Activated CD8-positive, alpha-beta memory T cell treated with anti-CD3 and anti-CD28 coated beads, Interleukin-2, amount 10 ng/mL, durations not matched to agents 7 days and 5 days (primary cell): ENCODE data around the gene CGRRF1. TPM values are rescaled to one million over a fixed set of nuclear protein-coding genes. Genes with fewer than 3 reads are reported as not detected.

Source experiments
- ATAC-seq: fragments of 150-1000 bp; cut with Tn5 transposase; one replicate; pipeline ENCODE4 v1.10.0; 2021; ENCODE audit warnings: moderate library complexity
- CTCF ChIA-PET: fragments of 350-600 bp; sonication (Branson Sonifier 250); formaldehyde crosslinking; loops from one replicate; lab custom pipeline; 2021; ENCODE audit warnings: antibody characterized with exemption; lab: Charles Lee
- DNase-seq: peaks from one replicate; pipeline ENCODE4 v3.0.0-alpha.2; 2020
- H3K27ac Mint-ChIP-seq: one replicate; pipeline ENCODE4 v1.8.0; 2021; ENCODE audit warnings: mild to moderate bottlenecking, mixed read lengths
- H3K27me3 Mint-ChIP-seq: one replicate; pipeline ENCODE4 v1.8.0; 2021; ENCODE audit warnings: mixed read lengths
- H3K36me3 Mint-ChIP-seq: one replicate; pipeline ENCODE4 v1.8.0; 2021; ENCODE audit warnings: mild to moderate bottlenecking, mixed read lengths
- H3K4me1 Mint-ChIP-seq: one replicate; pipeline ENCODE4 v1.8.0; 2021; ENCODE audit warnings: mixed read lengths
- H3K4me3 Mint-ChIP-seq: one replicate; pipeline ENCODE4 v1.8.0; 2021; ENCODE audit warnings: mild to moderate bottlenecking, moderate library complexity, mixed read lengths
- H3K9me3 Mint-ChIP-seq: one replicate; pipeline ENCODE4 v1.8.0; 2022; ENCODE audit warnings: low read depth, mixed read lengths
- total RNA-seq, 2 experiments: library from RNA; stranded (reverse); gene quantifications; one replicate each; pipeline ENCODE4 v1.2.3, GENCODE V29; 2021

The CGRRF1 gene
- total RNA-seq, 2 experiments from 2014 or later: 10.0 to 10.7 TPM

- Mint-ChIP-seq H3K27me3 (peaks cover 22% of the 10 kb centered on the region), H3K9me3 (peaks cover 2% of the 10 kb centered on the region), H3K27ac (no peak overlapping the region), H3K4me1 (peaks cover 5% of the 10 kb centered on the region), H3K36me3 (peaks cover 11% of the 10 kb centered on the region), H3K4me3 (no peak overlapping the region)
- DNase-seq (peak; percentile 54), ATAC-seq (peak; percentile 53)
- CTCF ChIA-PET: interaction anchor here (0.7 kb wide), 1 partner anchor 196 kb away, joined by 4 read pairs; no protein-coding TSS in a partner anchor
These were observed 67.8 kb downstream of the CGRRF1 start for GRCh38 chr14:54577494-54577893.

- H3K4me1 Mint-ChIP-seq: peaks cover 5% of the 10 kb centered on the region
- peaks cover 2% of the 10 kb centered on the region for H3K9me3 Mint-ChIP-seq
- H3K4me3 Mint-ChIP-seq: no peak overlapping the region
- peaks cover 22% of the 10 kb centered on the region for H3K27me3 Mint-ChIP-seq
- no peak for DNase-seq
- no peak for ATAC-seq
- no peak overlapping the region for H3K27ac Mint-ChIP-seq
- CTCF ChIA-PET: interaction anchor here (0.7 kb wide), 1 partner anchor 196 kb away, joined by 4 read pairs; no protein-coding TSS in a partner anchor
- peaks cover 8% of the 10 kb centered on the region for H3K36me3 Mint-ChIP-seq
These were observed 68.3 kb downstream of the CGRRF1 start for GRCh38 chr14:54577977-54578376.

GRCh38 chr14:54579621-54580020 is 69.9 kb downstream of the CGRRF1 start:
- peaks cover 5% of the 10 kb centered on the region for H3K4me1 Mint-ChIP-seq
- H3K9me3 Mint-ChIP-seq: no peaks in the 10 kb centered on the region
- ATAC-seq (no peak), DNase-seq (no peak)
- H3K27ac Mint-ChIP-seq: no peak overlapping the region
- H3K27me3 Mint-ChIP-seq: peaks cover 28% of the 10 kb centered on the region
- CTCF ChIA-PET: no interaction called here
- peaks cover 2% of the 10 kb centered on the region for H3K36me3 Mint-ChIP-seq
- H3K4me3 Mint-ChIP-seq: no peak overlapping the region

GRCh38 chr14:54580933-54581332 is 71.2 kb downstream of the CGRRF1 start:
- CTCF ChIA-PET: interaction anchor here (1.8 to 3.9 kb wide), 2 partner anchors 9 to 193 kb away, joined by 4 to 20 read pairs; no protein-coding TSS in a partner anchor
- no peak for ATAC-seq
- H3K9me3 Mint-ChIP-seq: no peaks in the 10 kb centered on the region

GRCh38 chr14:54582334-54582733 is 72.6 kb downstream of the CGRRF1 start:
- peaks cover 28% of the 10 kb centered on the region for H3K27me3 Mint-ChIP-seq
- CTCF ChIA-PET: interaction anchor here (0.9 to 3.9 kb wide), 4 partner anchors 10 to 191 kb away, joined by 3 to 20 read pairs (median 4); partner anchors contain the start of gene SAMD4A
- peaks cover 7% of the 10 kb centered on the region for H3K4me1 Mint-ChIP-seq
- ATAC-seq: no peak
- H3K27ac Mint-ChIP-seq: no peak overlapping the region
- no peaks in the 10 kb centered on the region for H3K9me3 Mint-ChIP-seq
- no peak overlapping the region for H3K4me3 Mint-ChIP-seq
- no peak for DNase-seq
- H3K36me3 Mint-ChIP-seq: peaks cover 2% of the 10 kb centered on the region

More at GRCh38 chr14:54580933-54581332, 71.2 kb downstream of the CGRRF1 start:
- Mint-ChIP-seq H3K4me1 (peaks cover 5% of the 10 kb centered on the region), H3K4me3 (no peak overlapping the region), H3K27ac (no peak overlapping the region), H3K27me3 (peaks cover 28% of the 10 kb centered on the region), H3K36me3 (no peaks in the 10 kb centered on the region)
- no peak for DNase-seq

GRCh38 chr14:54584097-54584496 is 74.4 kb downstream of the CGRRF1 start:
- no peak overlapping the region for H3K4me3 Mint-ChIP-seq
- DNase-seq (no peak), ATAC-seq (no peak)
- H3K9me3 Mint-ChIP-seq: no peaks in the 10 kb centered on the region
- CTCF ChIA-PET: interaction anchor here (0.8 to 3.9 kb wide), 4 partner anchors 11 to 245 kb away, joined by 3 to 20 read pairs (median 4); no protein-coding TSS in a partner anchor
- H3K27me3 Mint-ChIP-seq: peaks cover 33% of the 10 kb centered on the region
- H3K27ac Mint-ChIP-seq: no peak overlapping the region
- H3K4me1 Mint-ChIP-seq: peaks cover 12% of the 10 kb centered on the region
- peaks cover 2% of the 10 kb centered on the region for H3K36me3 Mint-ChIP-seq

GRCh38 chr14:54585214-54585613 is 75.5 kb downstream of the CGRRF1 start:
- Mint-ChIP-seq H3K4me1 (peaks cover 12% of the 10 kb centered on the region), H3K27me3 (peaks cover 41% of the 10 kb centered on the region), H3K4me3 (no peak overlapping the region), H3K36me3 (peaks cover 2% of the 10 kb centered on the region), H3K27ac (no peak overlapping the region), H3K9me3 (no peaks in the 10 kb centered on the region)
- ATAC-seq (no peak), DNase-seq (no peak)
- CTCF ChIA-PET: no interaction called here

Other genes with a start within 250 kb of the CGRRF1 start
- 10 to 100 TPM; 82.6 to 96.0 TPM for gene CDKN3, start 112.9 kb upstream of the CGRRF1 start, total RNA-seq
- gene CNIH1, start 68.5 kb upstream of the CGRRF1 start, total RNA-seq: 10 to 100 TPM; 39.8 to 61.9 TPM
- gene GMFB, start 20.9 kb upstream of the CGRRF1 start, total RNA-seq: 10 to 100 TPM; 29.7 to 31.2 TPM
- 1 to 10 TPM; 1.6 to 1.7 TPM for gene SAMD4A, start 57.2 kb downstream of the CGRRF1 start, total RNA-seq